HL-60/S4 (cell line): ENCODE measurements around the gene LRRN2.

Experiments used
- in situ Hi-C: fragments of 300-500 bp; cut with MboI; formaldehyde crosslinking; loops from 2 replicates; pipeline ENCODE4 v1.14.3; 2022; ENCODE audit warnings: low sequenced_read_pairs

Gene LRRN2

GRCh38 chr1:204712708-204713430 lies 27.3 kb upstream of the LRRN2 start:
- in situ Hi-C loops, result no loop called here

GRCh38 chr1:204711947-204712701 lies 26.6 kb upstream of the LRRN2 start:
- in situ Hi-C loops, result no loop called here

- in situ Hi-C loops, result no loop called here
Measured at GRCh38 chr1:204711103-204711946, 25.8 kb upstream of the LRRN2 start.

- in situ Hi-C loops, result no loop called here
Measured at GRCh38 chr1:204709960-204710912, 24.7 kb upstream of the LRRN2 start.

- in situ Hi-C loops, result no loop called here
Measured at GRCh38 chr1:204709021-204709420, 23.5 kb upstream of the LRRN2 start.

- in situ Hi-C loops, result no loop called here
Measured at GRCh38 chr1:204706838-204707509, 21.4 kb upstream of the LRRN2 start.

- in situ Hi-C loops, result no loop called here
Measured at GRCh38 chr1:204705888-204706837, 20.6 kb upstream of the LRRN2 start.

- in situ Hi-C loops, result no loop called here
Measured at GRCh38 chr1:204705493-204705811, 19.9 kb upstream of the LRRN2 start.

GRCh38 chr1:204704794-204705492 lies 19.4 kb upstream of the LRRN2 start:
- in situ Hi-C loops, result no loop called here

- in situ Hi-C loops, result no loop called here
Measured at GRCh38 chr1:204703826-204704612, 18.5 kb upstream of the LRRN2 start.

- in situ Hi-C loops, result no loop called here
Measured at GRCh38 chr1:204703268-204703664, 17.7 kb upstream of the LRRN2 start.

- in situ Hi-C loops, result no loop called here
Measured at GRCh38 chr1:204702552-204703267, 17.2 kb upstream of the LRRN2 start.

- in situ Hi-C loops, result no loop called here
Measured at GRCh38 chr1:204701229-204701628, 15.7 kb upstream of the LRRN2 start.

- in situ Hi-C loops, result no loop called here
Measured at GRCh38 chr1:204697893-204698292, 12.4 kb upstream of the LRRN2 start.

- in situ Hi-C loops, result no loop called here
Measured at GRCh38 chr1:204696606-204697005, 11.1 kb upstream of the LRRN2 start.

- in situ Hi-C loops, result no loop called here
Measured at GRCh38 chr1:204695692-204696091, 10.2 kb upstream of the LRRN2 start.

GRCh38 chr1:204694145-204694544 lies 8.6 kb upstream of the LRRN2 start:
- in situ Hi-C loops, result no loop called here
